HG03342 (cell line): Measurements from ENCODE around the gene TGM2.

ENCODE experiments used
- ATAC-seq: cut with Tn5 transposase; IDR thresholded peaks from one replicate; pipeline ENCODE4 v1.9.1; 2021; ENCODE audit warnings: mild to moderate bottlenecking, moderate library complexity; ENCODE audit not compliant: unreplicated experiment

The TGM2 gene

DNA sequence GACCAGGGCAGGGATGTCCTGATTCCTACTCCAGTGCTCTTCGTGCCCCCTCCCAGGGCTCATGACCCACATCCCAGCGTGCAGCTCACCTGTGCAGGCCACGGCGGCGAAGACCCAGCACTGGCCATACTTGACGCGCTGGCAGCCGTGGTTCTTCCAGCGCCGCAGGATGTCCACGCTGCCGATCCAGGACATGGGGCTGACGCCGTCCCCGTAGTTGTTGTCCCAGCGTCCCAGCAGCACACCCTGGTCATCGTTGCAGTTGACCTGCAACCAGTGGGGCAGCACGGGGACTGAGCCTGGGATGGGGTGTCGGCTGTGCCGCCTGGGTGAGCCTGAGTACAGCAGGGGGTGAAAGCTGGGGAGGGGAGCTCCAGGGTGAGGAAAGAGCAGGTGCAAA, 18.4 kb downstream of the TGM2 start:
- no peak for ATAC-seq

DNA sequence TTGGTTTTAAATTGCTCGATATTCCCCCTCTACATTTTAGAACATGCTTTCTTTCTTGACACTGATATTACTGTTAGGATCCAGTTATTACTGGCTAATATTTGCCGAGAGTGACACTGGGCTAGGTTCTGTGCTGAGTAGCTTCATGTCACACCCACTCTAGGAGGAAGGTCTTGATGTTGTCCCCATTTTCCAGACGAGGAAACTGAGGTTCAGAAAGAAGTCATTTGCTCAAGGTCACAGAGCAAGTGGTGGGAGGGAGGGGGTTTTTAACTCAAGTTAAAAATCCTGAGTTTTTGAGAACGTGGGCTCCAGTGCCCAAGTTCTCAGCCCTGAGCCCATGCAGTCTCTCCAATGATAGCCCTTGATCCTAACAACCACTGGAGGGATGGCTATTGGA, 18.9 kb downstream of the TGM2 start:
- no peak for ATAC-seq

DNA sequence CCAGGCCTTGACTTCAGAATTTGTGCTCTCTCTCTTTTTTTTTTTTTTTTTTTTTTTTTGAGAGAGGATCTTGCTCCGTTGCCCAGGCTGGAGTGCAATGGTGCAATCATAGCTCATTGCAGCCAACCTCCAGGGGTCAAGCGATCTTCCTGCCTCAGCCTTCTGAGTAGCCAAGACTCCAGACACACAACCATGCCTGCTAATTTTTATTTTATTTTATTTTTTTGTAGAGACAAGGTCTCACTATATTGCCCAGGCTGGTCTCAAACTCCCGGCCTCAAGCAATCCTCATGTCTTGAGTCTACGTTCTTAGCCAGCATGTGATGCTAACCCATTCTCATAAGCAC, 19.4 kb downstream of the TGM2 start:
- ATAC-seq: no peak

DNA sequence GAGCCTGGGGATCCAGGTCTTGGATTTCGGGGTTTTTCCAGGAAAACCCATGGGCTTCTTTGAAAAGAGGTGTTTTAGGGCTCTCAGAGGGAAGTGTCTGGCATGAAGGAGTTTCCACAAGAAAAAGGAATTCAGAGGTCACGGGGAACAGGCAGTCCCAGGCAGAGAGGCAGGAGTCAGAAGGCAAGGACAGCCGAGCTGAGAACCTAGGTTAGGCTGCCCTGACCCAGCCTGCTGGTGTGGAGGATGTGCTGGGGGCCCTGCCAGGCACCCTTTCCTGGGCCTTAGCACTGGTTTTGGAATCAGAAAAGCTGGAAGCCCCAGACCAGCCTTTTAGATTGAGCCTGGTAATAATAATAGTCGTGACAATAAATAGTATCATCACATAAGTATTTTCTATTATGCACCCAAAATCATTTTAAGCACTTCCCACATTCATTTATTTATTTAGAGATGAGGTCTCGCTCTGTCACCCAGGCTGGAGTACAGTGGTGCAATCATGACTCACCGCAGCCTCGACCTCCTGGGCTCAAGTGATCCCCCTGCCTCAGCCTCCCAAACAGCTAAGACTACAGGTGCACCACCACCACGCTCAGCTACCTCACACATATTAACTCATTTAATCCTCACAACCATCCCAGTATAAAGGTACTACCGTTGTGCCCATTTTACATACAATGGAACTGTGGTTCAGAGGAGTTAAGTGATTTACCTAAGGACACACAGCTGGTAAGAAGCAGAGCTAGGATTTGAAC, 19.9 kb downstream of the TGM2 start:
- ATAC-seq: no peak

DNA sequence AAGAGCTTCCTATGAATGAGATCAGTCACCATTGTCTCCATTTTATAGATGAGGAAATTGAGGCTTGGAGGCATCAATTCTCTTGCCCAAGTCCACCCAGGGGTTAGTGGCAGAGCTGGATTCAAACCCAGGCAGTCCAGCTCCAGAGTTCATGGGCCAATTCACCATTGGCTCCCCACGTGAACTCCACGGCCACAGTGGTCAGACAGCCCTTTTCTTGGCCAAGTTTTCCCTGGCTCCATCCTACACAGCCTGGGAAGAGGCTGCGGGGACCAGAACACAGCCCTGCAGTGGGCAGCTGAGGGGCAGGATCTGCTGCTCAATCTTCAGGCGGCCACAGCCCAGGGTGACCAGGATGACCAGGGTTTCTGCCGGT, 20.5 kb downstream of the TGM2 start:
- no peak for ATAC-seq

DNA sequence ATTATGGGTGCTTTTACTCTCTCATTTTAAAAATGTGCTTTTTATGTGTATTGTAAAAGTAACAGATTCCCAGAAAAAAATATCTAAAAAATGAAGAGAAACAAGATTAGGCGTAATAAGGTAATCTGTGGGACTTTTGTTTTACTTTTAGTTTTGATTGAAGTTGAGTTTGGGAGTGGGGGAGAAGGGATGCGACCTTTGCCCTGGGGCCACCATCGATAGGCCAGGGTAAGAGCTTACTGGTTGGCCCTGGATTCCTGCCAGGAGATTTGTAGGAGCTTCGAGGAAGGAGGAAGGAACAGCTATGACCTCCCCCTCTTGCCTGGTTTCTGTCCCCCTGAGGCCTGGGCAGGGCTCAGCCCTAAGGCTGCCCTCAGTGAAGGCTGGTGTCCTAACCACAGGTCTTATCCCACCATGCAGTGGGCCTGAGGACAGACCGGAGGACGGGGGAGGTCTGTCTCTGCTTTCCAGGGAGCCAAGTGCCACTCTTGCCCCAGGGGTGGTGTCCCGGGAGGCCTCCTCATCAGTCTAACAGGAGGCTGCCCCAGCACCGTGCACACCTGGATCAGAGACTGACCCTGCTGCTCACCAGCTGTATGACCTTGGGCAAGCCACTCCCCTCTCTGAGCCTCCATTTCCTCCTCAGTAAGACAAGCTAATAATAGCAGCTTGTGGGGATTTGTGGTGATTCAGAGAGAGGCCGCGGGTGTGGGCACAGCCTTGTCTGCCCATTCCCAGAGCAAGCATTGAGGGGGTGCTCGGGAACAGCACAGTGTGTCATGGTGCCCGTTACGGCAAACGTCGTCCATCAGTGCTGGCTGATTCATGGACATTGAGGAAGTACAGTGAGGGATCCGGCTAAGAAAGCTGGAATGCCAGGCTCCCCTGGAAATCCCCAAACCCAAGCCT, 21.2 kb downstream of the TGM2 start:
- no peak for ATAC-seq

DNA sequence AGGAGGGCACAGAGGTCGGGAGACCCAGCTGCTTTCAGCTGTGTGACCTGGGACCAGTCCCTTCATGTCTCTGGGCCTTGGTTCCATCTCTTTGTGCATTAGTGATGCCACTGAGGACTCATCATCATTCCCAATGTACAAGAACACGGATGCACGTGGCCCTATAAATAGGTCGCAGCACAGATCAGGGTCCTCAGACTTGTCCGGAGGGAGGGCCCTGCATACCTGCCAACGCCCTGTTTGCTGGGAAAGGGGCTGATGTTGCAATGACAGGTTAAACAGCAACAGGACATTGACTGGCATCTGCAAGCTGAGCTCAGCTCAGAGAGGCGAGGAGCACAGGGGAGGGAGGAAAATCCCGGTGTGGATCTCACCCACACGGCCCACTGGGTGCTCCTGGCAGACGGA, 21.8 kb downstream of the TGM2 start:
- no peak for ATAC-seq

DNA sequence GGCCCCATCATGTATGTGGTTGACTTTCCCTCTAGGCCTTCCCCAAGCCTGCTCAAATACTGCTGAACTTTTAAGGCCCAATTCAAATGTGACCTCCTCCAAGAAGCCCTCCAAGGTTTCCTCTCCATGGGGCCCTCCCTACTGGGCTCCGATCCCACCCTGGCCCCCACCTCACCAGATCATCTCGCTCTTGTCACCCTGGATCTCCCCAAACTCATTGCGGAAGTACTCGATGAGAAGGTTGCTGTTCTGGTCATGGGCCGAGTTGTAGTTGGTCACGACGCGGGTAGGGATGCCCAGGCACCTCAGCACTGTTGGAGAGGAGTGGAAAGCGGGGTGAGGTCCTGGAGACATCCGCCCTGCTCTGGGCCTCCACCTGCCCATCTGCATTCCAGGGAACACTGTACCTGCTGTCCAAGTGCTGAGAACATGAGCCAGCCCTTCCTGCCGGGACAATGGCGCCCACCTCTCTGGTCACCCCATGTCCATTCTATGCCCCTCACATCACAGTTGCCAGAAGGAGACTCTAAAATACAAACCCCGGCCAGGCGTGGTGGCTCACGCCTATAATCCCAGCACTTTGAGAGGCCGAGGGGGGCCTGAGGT, 23.1 kb downstream of the TGM2 start:
- no peak for ATAC-seq

DNA sequence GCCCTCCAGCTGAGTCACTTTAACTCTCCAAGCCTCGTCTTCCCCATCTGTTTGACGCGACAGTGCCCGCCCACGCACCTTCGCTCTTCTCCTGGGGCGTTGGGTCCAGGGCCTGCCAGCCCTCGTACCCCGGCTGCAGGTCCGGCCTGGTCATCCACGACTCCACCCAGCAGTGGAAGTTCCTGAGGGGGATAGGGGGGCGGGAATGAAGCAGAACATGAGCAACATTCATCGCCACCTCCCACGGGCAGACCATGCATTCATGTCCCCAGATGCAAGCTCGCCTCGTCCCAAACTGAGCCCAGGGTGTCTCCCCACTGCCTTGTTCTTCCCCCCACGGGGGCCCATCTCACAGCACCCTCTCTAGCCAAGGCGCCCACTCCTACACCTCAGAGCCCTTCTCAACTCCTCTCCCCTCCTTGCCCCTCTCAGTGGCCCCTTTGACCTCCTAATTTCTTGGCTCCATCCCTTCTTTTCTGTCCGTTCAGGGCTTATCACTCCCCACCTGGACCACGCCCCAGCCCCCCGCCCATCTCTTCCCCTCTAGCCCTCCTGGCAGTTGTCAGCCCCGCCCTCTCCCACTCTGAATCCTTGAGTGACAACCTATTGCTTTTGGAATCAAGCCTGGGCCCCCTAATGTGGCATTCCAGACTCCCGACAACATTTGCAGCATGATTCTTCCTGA, 23.7 kb downstream of the TGM2 start:
- ATAC-seq: no peak

DNA sequence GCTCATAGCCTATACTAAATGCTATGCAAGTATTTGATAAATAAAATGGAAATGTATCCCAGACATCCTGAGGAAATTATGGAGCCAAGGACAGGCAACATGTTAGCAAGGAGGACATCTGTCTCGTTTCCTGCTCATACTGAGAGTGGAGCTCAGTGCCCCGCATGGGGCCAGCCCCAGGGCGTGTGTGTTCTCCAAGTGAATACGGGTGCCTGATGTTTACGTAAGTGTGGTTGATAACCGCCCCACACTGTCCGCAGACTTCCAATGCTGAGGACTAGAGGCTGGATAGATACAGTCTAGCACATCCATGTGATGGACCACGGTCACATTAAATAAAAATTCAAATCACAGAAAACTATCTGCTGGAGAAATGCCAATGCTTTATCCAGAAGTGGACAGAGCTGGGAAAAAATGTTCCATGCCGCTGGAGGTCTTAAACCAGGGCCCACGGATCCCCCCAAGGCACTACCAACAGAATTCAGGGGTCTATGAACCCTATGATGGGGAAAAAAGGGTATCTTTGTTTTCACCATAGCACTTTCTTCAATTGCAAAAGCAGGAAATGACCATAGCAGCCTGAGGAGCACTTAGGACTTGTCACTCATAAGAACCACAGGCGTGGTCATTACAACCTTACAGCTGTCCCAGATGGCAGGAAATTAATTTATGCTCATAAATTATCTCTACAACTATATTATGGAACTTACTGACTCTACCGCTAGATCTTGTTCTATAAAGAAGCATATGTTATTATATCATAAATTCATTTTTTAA, 24.9 kb downstream of the TGM2 start:
- no peak for ATAC-seq

DNA sequence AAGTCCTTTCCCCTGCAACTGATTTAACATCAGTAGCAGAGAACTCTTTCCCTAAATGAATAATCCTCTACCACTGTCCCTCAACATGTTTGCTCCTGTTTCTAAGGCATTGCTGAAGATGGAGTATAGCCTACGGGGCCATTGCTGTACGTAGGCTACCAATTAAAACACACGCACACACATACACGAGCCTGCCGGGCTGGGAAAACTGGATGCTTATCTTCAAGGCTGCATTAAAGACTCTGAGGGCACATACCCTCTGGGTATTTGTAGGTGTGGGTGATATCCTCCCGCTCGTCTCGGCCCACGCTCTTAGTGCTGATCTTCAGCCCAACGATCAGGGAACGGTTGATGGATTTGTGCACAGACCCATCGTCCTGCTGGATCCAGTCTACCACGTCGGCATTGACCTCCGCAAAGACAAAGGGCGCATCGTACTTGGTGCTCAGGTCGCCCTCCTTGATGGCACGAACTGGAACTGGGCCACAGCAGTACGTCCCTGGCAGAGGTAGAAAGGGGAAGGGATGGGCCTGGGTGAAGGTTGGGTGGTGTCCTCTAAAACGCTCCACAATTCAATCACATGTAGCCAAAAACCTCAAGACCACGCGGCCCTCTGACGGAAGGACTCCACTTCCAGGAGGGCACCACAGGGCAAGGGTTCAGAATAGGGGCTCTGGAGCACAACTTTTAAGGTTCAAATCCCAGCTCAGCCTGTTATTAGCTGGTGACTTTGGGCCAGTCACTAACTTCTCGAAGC, 25.7 kb downstream of the TGM2 start:
- no peak for ATAC-seq

DNA sequence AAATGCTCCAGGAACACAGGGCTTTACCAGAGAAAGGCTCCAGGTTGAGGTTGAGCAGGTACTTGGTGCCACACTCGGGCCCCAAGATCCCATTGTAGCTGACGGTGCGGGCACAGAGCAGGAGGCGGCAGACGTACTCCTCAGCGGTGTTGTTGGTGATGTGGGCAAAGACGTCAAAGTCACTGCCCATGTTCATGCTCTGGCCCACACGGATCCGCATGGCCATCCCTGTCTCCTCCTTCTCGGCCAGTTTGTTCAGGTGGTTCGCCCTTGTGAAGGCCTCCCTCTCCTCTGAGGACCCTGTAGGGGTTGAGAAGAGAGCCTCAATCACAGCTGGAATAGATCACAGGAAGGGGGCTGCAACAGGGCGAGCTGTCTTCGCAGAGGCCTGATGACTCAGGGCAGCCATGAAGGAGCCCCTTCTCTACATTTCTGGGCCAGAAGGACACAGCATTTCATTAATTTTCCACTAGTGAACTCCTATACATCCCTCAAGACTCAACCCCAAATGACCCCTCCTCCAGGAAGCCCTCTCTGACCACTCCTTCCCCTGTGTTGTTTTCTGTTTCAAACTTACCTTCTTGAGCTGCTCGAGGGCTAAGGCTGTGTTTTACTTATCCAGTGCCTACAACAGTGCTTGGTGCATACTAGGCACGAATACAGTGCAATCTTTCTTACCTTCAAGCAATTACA, 26.8 kb downstream of the TGM2 start:
- ATAC-seq: no peak

DNA sequence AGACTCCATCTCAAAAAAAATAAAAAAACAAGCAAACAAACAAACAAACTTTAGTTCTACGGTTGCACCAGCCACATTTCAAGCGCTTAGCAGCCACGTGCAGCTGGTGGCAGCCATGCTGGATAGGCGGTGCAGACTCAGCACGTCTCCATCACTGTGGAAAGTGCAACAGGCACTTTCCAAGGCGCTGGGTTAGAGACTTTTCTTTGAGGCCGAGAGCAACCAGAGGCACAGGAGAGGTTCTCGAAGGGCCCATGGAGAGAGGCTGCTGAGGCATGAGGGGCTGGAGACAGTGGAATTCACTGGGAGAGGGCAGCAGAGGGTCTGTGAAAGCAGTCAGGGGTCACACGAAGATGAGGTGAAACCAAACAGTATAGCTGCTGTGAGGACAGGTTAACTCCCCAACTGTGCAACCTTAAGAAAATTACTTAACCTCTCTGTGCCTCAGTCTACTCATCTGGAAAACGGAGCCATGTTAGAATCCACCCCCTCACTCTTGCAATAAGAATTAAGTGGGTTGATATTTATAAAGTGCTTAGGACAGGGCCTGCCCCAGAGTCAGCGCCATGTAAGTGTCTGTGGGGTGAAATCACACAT, 27.5 kb downstream of the TGM2 start:
- ATAC-seq: no peak

DNA sequence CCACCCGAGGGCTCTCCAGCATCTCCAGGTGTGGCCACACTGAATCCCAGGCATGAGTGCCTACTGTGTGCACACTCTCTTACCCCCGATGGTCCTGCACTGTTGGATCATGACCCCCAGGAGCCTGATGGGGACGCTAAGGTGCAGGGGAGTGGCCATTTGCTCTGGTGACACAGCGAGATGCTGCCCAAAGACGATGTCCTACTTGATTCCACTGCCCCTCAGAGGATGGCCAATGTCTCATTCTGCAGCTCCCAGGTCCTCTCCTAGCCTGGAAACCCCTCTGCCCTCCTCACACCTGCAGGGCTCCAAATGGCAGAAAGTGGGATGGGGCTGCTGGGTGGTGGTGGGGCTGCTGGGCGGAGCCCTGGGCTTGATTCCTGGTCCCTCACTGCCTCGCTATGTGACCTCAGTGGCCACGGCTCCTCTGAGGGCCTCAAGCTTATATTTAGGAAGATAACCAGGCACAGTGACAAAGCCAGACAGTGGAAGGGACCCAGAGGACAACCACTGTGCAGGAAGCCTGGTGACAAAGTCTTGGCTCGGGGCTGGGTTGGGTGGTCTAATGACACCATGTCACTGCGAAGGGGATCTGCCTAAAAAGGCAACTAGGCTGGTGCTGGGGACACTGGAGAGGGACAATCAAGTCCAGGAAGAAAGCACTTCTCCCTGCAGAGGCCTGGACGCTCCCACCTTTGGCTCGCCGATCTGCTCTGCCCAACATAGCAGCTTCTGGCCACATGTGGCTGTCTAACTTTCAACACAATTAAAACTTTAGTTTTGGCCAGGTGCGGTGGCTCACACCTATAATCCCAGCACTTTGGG, 28.4 kb downstream of the TGM2 start:
- no peak for ATAC-seq

DNA sequence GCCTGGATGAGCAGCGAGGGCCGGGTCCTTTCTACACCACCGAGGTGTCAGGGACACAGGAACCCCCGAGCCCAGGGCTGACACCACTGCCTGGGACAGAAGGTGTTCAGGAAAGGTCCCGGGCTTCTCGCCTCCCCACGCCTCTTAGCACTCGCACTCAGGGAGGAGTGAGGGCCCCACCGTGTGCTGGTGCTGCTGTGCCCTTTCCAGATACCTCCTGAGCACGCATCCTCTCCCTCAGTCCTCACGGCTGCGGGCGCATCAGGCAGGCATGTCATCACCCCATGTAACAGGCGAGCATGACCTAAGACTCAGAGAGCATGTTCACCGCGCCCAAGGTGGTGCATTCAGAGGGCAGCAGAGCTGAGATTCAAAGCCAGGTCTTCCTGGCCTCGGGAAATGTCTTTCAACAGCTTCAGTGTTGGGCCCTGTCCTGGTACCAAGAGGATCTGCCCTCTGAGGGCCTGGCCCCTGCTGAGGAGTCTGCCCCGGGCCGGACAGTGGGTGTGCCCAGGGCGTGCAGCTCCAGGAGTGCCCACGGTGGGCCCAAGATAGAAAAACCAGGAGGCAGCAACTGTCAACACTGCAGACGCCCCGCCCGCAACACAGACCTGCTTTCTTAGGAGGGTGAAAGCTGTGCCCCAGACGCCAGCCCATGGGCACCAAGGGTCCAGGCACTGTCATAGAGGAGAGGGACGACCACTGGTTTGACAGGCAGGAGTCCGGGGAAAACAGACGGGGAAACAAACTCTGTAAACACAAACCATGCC, 29.2 kb downstream of the TGM2 start:
- no peak for ATAC-seq

DNA sequence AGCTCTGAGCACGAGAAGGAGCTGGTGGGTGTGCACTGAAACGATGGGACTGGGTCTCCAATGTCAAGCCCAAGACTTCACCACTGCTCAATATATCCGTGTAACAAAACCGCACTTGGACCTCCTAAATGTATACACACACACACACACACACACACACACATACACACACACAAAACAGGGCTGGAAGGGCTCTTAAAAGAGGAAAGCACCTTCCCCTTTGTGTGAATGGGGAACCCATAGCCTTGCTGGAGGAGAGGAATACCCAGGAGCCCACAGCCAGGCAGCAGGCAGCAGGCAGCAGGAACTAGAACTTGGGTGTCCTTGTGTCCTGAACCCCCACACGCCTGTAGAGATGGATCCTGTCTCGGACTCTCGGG, 29.8 kb downstream of the TGM2 start:
- ATAC-seq: no peak
